DMS 273 treated with DMSO at 0.1 percent for 48 hours (cell line): ENCODE data around the gene TULP1.
"Not testable (repeated sequence)": the region's sequence is repeated elsewhere in the genome, so short reads cannot be mapped to it uniquely, and the experiment has no call there.

Experiments used
- DNase-seq: peaks from one replicate; lab custom pipeline; 2025; lab: John Stamatoyannopoulos, UW

TULP1 gene

DNA sequence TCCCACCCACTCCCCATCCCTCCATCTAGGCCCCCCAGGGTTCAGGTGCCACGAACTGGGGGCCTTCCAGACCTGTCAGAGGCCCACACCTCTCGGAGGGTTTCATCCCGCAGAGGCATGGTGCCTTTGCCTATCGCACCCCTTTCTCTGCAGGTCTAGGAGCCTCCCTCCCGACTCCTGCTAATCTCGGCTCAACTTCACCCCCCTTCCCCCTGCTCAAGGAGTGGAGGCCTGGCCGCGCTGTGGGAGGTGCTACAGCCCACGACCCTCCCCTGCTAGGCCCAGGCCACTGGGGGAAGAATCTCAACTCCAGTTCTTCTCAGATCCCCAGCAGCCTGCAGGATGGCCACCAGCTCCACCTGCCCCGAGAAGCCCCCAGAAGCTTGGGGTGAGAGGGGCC, at the start of gene TULP1:
Gene TULP1, minus strand, starts transcription at position 157 of the 400 bp plus-strand sequence. Its CDS starts 38 bp downstream, at position 119.
- no peak for DNase-seq

GRCh38 chr6:35562060-35562459, 49.4 kb upstream of the TULP1 start:
- DNase-seq = no peak

GRCh38 chr6:35561113-35561512, 48.4 kb upstream of the TULP1 start:
- DNase-seq = no peak

DNA sequence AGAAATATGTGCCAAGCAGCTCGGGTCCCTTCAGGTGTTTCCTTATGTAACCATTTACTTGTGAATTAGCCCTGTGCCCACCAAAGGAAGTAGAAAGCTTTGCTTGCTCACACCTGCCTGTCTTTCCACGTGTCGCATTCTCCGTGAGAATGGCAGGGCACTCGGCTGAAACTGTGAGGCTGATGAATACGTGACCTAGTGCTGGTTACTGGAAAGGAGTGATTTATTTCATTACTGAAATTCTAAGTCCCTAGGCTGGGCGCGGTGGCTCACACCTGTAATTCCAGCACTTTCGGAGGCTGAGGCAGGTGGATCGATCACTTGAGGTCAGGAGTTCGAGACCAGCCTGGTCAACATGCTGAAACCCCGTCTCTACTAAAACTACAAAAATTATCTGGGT, 45.9 kb upstream of the TULP1 start:
- no peak for DNase-seq

GRCh38 chr6:35557239-35557638, 44.5 kb upstream of the TULP1 start:
- no peak for DNase-seq

GRCh38 chr6:35554811-35555210, 42.1 kb upstream of the TULP1 start:
- DNase-seq = no peak

GRCh38 chr6:35553315-35553714, 40.6 kb upstream of the TULP1 start:
- no peak for DNase-seq

DNA sequence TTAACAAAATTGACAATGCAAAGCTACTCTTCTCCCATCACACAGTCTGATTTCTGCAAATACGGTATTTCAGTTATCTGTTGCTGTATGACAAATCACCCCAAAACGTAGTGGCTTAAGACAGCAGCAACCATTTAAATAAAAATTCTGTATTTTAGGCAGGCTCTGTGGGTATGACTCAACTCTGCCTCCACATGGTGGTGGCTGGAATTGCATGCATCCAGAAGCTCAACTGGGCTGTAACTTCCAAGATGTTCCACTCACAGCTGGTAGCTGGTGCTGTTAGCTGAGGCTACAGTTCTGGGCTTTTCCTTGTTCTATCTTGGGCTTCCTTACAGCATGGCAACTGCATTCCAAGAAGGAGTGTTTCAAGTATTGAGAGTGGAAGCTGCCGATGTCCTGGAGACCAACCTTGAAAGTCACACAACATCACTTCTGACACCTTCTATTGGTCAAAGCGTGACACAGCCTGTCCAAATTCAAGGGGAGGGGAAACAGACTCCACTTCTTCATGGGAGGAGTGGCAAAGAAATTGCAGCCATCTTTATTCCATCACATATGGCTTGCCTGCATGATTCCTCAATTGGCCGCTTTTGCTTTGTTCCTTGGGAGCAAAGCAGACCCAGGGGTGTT, 39.7 kb upstream of the TULP1 start:
- DNase-seq = no peak

DNA sequence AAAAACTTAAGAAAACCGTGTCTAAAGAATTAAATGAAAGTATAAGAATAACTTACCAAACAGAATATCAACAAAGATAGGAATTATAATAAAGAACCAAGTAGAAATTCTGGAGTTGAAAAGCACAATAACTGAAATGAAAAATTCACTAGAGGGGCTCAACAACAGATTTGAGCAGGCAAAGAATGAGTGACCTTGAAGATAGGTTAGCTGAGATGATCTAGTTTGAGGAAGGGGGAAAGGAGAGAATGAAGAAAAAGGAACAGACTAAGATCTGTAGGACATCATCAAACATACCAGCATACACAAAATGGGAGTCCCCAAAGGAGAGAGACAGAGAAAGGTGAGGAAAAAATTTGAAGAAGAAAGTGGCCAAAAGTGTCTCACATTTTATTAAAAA, 37.7 kb upstream of the TULP1 start:
- DNase-seq = no peak

DNA sequence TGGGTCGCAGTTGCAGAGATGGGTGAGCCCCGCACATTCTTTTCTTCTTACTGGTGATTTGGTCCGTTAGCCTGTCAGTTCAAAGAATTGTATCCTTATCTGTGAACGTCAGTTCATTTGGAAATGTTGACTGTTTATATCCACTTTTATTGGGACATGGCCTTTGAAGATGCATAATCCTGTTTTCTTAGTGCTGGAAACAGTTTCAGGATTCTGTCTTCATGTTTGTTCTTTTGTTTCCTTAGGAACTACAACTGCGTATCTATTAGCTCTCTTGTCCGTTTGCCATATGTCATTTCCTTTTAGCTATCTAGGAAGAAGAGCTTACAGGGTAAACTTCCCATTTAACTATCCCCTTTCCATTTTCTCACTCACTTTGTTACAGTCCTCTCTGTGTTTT, 35.0 kb upstream of the TULP1 start:
- no peak for DNase-seq

DNA sequence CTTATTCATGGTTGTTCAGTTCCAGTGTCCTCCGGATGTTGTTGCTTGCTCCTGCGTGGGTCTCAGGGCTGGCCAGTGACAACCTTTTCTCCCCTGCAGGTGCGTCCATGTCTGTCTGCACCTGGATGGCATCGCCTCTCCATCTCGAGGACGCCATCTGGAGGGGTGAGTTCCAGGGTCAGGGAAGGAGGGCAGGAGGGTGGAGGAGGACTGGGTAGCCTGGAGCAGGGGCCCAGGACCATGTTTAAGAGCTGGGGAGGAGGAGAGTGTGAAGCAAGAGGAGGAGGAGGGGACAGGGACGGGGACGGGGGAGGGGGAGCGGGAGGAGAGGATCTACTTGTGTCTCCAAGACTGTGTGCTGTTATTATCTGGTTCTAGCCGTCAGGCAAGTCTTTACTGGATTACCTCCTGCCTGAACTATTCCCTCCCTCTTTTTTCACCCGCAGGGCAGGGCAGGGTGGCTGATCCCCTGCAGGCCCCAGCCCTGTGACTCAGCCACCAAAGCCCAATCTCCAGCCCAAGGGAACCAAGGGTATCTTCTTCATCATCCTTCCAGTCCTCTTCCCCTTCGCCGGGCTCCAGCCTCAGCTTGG, 32.2 kb upstream of the TULP1 start:
- DNase-seq = no peak

DNA sequence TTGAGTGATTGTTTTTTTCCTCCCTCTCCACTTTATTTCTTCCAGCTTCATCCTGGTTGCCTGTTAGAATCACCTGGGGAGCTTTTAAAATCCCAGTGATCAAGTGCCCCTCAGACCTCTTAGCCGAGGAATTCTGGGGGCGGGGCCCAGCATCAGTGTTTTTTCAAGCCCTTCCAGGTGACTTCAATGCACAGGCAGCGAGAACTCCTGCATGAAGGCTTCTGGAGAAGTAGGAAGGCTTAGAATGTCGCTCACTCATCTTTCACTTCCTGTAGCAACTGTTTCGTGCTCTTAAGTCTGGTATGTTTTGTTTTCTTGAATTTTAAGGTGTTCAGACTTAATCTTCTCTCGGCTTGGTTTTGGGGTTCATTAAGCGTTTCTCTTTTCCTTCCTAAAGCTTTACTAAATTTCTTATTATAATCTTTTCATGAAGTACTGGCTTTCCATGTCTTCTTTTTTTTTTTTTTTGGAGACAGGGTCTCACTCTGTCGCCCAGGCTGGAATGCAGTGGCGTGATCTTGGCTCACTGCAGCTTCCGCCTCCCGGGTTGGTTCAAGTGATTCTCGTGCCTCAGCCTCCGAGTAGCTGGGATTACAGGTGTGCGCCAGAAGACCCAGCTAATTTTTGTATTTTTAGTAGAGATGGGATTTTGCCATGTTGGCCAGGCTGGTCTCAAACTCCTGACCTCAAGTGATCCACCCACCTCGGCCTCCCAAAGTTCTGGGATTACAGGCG, 30.9 kb upstream of the TULP1 start:
- DNase-seq = no peak

- DNase-seq = no peak
These were observed 29.1 kb upstream of the TULP1 start for GRCh38 chr6:35541836-35542235.

- DNase-seq = no peak
These were observed 26.5 kb upstream of the TULP1 start for GRCh38 chr6:35539223-35539622.

GRCh38 chr6:35535847-35536246, 23.2 kb upstream of the TULP1 start:
- not testable (repeated sequence) for DNase-seq

DNA sequence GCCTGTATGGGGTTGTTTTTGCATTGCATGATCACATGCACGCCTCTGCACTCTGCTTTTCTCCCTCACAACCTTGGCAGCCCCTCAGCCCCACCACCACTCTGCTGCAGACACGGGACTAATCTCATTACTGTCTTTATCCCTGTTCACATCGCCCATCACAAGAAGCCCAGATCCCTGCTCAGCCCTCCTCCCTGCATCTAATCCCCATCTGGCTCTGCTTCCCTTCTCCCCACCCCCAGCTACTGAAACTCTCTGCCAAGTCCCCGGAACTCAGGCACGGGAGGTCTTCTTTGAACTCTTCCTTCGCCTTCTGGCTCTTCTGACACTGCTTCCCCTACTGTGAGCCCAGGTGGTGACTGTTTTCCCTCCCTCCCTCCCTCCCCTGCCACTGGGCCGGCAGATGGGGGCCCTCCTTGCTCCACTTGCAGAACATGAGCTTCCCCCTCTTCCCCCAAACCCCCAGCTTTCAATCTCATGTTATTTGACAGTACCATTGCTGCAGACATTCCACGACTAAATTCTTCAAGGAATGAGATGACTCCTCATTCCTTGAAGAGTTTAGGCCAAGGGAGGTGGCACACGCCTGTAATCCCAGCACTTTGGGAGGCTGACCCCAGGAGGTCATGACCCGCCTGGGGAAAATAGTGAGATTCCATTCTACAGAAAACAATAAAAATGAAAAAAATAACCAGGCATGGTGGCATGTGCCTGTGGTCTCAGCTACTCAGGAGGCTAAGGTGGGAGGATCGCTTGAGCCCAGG, 21.9 kb upstream of the TULP1 start:
- peak; percentile 97 for DNase-seq

- no peak for DNase-seq
These were observed 21.3 kb upstream of the TULP1 start for GRCh38 chr6:35533981-35534380.

DNA sequence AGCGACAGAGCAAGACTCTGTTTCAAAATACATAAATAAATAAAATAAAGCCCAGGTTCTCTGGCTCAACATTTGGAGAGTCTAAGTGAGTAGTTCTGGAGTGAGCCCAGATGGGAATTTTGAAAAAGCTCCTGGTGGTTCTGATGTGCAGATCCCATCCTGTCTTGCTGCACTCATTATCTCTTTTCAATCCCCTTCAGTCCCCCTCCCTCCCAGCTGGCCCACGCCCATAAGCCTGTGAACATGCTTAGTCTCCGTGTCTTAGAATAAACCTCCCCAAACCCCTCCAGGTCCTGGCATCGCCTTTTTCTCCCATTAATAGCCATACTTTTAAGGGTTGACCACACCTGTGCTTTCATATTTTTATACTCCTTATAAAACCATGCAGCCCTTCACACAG, 19.4 kb upstream of the TULP1 start:
- no peak for DNase-seq

DNA sequence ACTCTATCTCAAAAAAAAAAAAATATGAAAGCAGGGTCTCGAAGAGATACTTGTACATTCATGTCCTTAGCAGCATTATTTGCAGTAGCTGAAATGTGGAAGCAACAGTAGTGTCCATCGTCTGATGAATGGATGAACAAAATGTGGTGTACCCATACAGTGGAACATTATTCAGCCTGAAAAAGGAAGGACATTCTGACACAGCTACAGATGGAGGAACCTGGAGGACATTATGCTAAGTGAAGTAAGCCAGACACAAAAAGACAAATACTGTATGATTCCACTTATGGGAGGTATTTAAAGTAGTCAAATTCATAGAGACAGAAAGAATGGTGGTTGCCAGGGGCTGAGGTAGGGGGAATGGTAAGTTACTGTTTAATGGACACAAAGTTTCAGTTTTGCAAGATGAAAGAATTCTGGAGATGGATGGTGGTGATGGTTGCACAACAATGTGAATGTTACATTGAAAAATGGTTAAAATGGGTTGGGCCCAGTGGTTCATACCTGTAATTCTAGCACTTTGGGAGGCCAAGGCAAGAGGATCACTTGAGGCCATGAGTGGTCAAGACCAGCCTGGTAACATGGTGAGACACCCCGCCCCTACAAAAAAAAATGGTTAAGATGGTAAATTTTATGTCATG, 11.8 kb upstream of the TULP1 start:
- no peak for DNase-seq

GRCh38 chr6:35522660-35523658, 10.3 kb upstream of the TULP1 start:
- peak; percentile 15 for DNase-seq

DNA sequence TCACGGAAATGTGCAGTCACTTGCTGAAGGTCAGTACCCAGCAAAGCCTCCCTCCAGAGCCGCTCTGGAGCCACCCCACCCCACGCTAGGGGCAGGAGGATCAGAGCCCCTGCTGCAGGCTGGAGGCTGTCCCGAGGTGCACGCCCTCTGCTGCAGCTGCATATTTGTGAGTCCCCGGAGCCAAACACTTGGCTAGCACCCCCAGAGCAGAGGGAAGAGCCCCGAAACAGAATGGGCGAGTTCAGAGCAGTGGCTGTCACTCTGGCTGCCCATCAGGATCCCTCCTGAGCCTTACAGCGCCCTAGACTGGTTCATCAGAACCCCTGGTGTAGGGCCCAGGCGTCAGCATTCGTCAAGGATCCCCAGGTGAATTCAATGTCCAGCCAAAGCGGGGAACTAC, 9.5 kb upstream of the TULP1 start:
- DNase-seq = no peak
